Common myeloid progenitor, CD34-positive (primary cell): Measurements from ENCODE around the gene TOMM40.

ENCODE experiments used
- CTCF ChIA-PET: fragments of 350-600 bp; sonication (Branson Sonifier 250); formaldehyde crosslinking; loops from one replicate; lab custom pipeline; 2021; ENCODE audit warnings: antibody characterized with exemption; lab: Charles Lee
- POLR2A ChIA-PET: fragments of 350-600 bp; sonication (Branson Sonifier 250); formaldehyde crosslinking; loops from one replicate; lab custom pipeline; 2021; ENCODE audit warnings: antibody characterized with exemption; lab: Charles Lee
- DNase-seq, 3 donors: peaks; one replicate each; pipeline versions ENCODE4 v3.0.0 to v3.0.0-alpha.2; 2013
- H3K27ac ChIP-seq, 2 experiments: 1 replicate in 1 of 2; 2 replicates in 1 of 2; pipeline ENCODE4 v1.7.0; 2013; ENCODE audit warnings: inconsistent platforms in 2 of 2, low read length in 2 of 2, mild to moderate bottlenecking in 2 of 2, low read depth in 1 of 2, moderate library complexity in 1 of 2; ENCODE audit not compliant: severe bottlenecking in 2 of 2, insufficient read depth in 1 of 2, poor library complexity in 1 of 2
- H3K27me3 ChIP-seq, 5 experiments: replicated peaks in 2 of 5; 1 replicate in 3 of 5; 2 replicates in 2 of 5; pipeline versions ENCODE4 v1.6.1 to v1.7.0; 2013; ENCODE audit warnings: low read length in 4 of 5, mild to moderate bottlenecking in 2 of 5, moderate library complexity in 2 of 5, inconsistent platforms in 1 of 5; ENCODE audit not compliant: insufficient read depth in 5 of 5, control insufficient read depth in 4 of 5
- H3K36me3 ChIP-seq, 4 experiments: 1 replicate in 2 of 4; 2 replicates in 2 of 4; pipeline versions ENCODE4 v1.6.1 to v1.7.0; 2013; ENCODE audit warnings: low read length in 3 of 4, control low read depth in 1 of 4, mild to moderate bottlenecking in 1 of 4; ENCODE audit not compliant: control insufficient read depth in 4 of 4, insufficient read depth in 4 of 4
- H3K4me1 ChIP-seq, 4 experiments: 1 replicate in 3 of 4; 2 replicates in 1 of 4; pipeline versions ENCODE4 v1.6.1 to v1.7.1; 2013; ENCODE audit warnings: low read length in 3 of 4, mild to moderate bottlenecking in 3 of 4, control low read depth in 1 of 4, inconsistent platforms in 1 of 4, moderate library complexity in 1 of 4; ENCODE audit not compliant: control insufficient read depth in 4 of 4, insufficient read depth in 4 of 4; ENCODE audit errors: control extremely low read depth in 1 of 4
- H3K4me3 ChIP-seq, 7 experiments: 1 replicate in 4 of 7; 2 replicates in 3 of 7; pipeline versions ENCODE4 v1.5.1 to v1.7.0; 2013; ENCODE audit warnings: mild to moderate bottlenecking in 7 of 7, low read length in 6 of 7, moderate library complexity in 6 of 7, inconsistent platforms in 2 of 7, low read depth in 2 of 7, control low read depth in 1 of 7; ENCODE audit not compliant: insufficient read depth in 4 of 7, control insufficient read depth in 1 of 7; ENCODE audit errors: extremely low read depth in 1 of 7
- H3K9me3 ChIP-seq, 5 experiments: 1 replicate in 4 of 5; 2 replicates in 1 of 5; pipeline versions ENCODE4 v1.6.1 to v1.7.1; 2013; ENCODE audit warnings: low read length in 4 of 5, mild to moderate bottlenecking in 2 of 5, inconsistent platforms in 1 of 5, low read depth in 1 of 5, moderate library complexity in 1 of 5; ENCODE audit not compliant: control insufficient read depth in 4 of 5, insufficient read depth in 2 of 5; ENCODE audit errors: control extremely low read depth in 1 of 5
- WGBS: methylation state at CpG from one replicate; pipeline ENCODE4 v1.1.5; 2013; ENCODE audit not compliant: insufficient coverage; 5-methylcytosine and 5-hydroxymethylcytosine counted together

Gene TOMM40

GRCh38 chr19:44951179-44952159 is 60.4 kb downstream of the TOMM40 start:
- WGBS, result 85% methylated on average over 9 of the region's 13 CpGs

More at GRCh38 chr19:44951179-44952159, 60.4 kb downstream of the TOMM40 start:
- POLR2A ChIA-PET, result no interaction called here
- peaks cover 0 to 12% (median 0%) of the 10 kb centered on the region in 4 experiments for H3K36me3 ChIP-seq
- H3K9me3 ChIP-seq, result no peaks in the 10 kb centered on the region
- peaks cover 12 to 21% (median 18%) of the 10 kb centered on the region in 4 experiments for H3K4me1 ChIP-seq
- peak; percentile 81 to 90 (median 85) for DNase-seq
- H3K27ac ChIP-seq, result no peak overlapping the region
- H3K27me3 ChIP-seq, result no peaks in the 10 kb centered on the region
- CTCF ChIA-PET, result interaction anchor here (0.8 to 10.4 kb wide), 14 partner anchors 9 to 262 kb away, joined by 3 to 102 read pairs (median 5); partner anchors contain the start of genes APOC1 and APOE
- H3K4me3 ChIP-seq, result no peak overlapping the region
